ENCODE measurements around the gene SERPINB7. TPM values are rescaled to one million over a fixed set of nuclear protein-coding genes. Genes with fewer than 3 reads are reported as not detected.

Gene SERPINB7
- polyA plus RNA-seq, 1 of the 3 experiments (the other 2 are of a cell fraction): 99.5 TPM

DNA sequence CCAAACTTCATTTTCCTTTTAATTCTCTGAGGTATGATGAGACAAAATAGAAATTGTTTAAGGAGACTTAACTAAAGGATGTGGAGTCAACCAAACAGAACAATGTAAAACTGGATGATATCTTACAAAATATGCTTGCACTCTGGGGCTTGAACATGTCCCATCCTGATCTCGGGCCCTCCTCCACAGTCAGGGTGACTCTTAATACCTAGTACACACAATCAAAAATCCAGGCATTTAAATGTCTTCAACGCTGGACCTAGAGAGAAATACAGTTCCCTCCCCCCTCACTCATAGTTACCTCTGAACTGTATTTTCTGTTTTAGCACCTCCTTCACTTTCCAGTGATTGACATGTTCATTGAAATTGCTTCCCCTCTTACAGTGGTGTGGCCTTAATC is 75.4 kb downstream of the SERPINB7 start:
- DNase-seq: no peak
- Histone ChIP-seq H3F3A (replicated peaks; ENCODE audit: insufficient read depth) (no peaks in the 10 kb centered on the region), H3K9me2 (no peaks in the 10 kb centered on the region), H2AFZ (ENCODE audit: low read depth) (no peak overlapping the region), H3K27ac (ENCODE audit: low read depth in 2 of 2, low read length in 1 of 2) (no peak overlapping the region), H3K27me3 (ENCODE audit: insufficient read depth) (no peaks in the 10 kb centered on the region; the same call in 1 of the 2 replicates), H3K79me2 (ENCODE audit: insufficient read depth) (no peaks in the 10 kb centered on the region), H3K9me3 (no peaks in the 10 kb centered on the region), H3K4me1 (ENCODE audit: control insufficient read depth in 1 of 2, insufficient read depth in 2 of 2, low read depth in 1 of 2, low read length in 1 of 2) (no peaks in the 10 kb centered on the region), H3K4me2 (no peak overlapping the region), H3K36me3 (replicated peaks in 1 of 2; ENCODE audit: control insufficient read depth in 1 of 2, insufficient read depth in 2 of 2, low read length in 1 of 2) (no peaks in the 10 kb centered on the region), H3K4me3 (ENCODE audit: low read depth in 2 of 2, low read length in 1 of 2) (no peak overlapping the region), H4K20me1 (ENCODE audit: insufficient read depth) (no peaks in the 10 kb centered on the region), H3K9ac (no peak overlapping the region)
- TF ChIP-seq, protein P1, sequence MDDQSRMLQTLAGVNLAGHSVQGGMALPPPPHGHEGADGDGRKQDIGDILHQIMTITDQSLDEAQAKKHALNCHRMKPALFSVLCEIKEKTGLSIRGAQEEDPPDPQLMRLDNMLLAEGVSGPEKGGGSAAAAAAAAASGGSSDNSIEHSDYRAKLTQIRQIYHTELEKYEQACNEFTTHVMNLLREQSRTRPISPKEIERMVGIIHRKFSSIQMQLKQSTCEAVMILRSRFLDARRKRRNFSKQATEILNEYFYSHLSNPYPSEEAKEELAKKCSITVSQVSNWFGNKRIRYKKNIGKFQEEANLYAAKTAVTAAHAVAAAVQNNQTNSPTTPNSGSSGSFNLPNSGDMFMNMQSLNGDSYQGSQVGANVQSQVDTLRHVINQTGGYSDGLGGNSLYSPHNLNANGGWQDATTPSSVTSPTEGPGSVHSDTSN (IDR thresholded peaks at IDR 0.05): no peak
- TF ChIP-seq TEAD4 (IDR thresholded peaks at IDR 0.05; ENCODE audit: borderline replicate concordance, insufficient read depth): no peak
- TF ChIP-seq RAD21 (IDR thresholded peaks at IDR 0.05; ENCODE audit: low read length): no peak
- no peak for TF ChIP-seq MXI1 (IDR thresholded peaks at IDR 0.05; ENCODE audit: low read depth, low read length)
- TF ChIP-seq CHD2 (IDR thresholded peaks at IDR 0.05; ENCODE audit: low read length, partially characterized antibody): no peak
- no peak for TF ChIP-seq GABPA (IDR thresholded peaks at IDR 0.05; ENCODE audit: low read depth)
- TF ChIP-seq, protein P2, sequence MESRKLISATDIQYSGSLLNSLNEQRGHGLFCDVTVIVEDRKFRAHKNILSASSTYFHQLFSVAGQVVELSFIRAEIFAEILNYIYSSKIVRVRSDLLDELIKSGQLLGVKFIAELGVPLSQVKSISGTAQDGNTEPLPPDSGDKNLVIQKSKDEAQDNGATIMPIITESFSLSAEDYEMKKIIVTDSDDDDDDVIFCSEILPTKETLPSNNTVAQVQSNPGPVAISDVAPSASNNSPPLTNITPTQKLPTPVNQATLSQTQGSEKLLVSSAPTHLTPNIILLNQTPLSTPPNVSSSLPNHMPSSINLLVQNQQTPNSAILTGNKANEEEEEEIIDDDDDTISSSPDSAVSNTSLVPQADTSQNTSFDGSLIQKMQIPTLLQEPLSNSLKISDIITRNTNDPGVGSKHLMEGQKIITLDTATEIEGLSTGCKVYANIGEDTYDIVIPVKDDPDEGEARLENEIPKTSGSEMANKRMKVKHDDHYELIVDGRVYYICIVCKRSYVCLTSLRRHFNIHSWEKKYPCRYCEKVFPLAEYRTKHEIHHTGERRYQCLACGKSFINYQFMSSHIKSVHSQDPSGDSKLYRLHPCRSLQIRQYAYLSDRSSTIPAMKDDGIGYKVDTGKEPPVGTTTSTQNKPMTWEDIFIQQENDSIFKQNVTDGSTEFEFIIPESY (IDR thresholded peaks at IDR 0.05; ENCODE audit: borderline replicate concordance, low read depth): no peak
- TF ChIP-seq RFX5 (IDR thresholded peaks at IDR 0.05; ENCODE audit: low read length): no peak
- no peak for TF ChIP-seq EZH2phosphoT487 (IDR thresholded peaks at IDR 0.05; ENCODE audit: borderline replicate concordance, low read depth)
- no peak for TF ChIP-seq POLR2AphosphoS5 (IDR thresholded peaks at IDR 0.05; ENCODE audit: low read depth, low read length)
- CTCF ChIA-PET: interaction anchor here (1.2 to 1.6 kb wide), 2 partner anchors 332 to 333 kb away, joined by 3 read pairs; no protein-coding TSS in a partner anchor
- POLR2A ChIA-PET: no interaction called here
- WGBS (ENCODE audit: low lambda C conversion rate): 8% methylated on average over 2 of the region's 2 CpGs

Other genes starting within 250 kb of the SERPINB7 start
- gene SERPINB12, start 233.0 kb upstream of the SERPINB7 start, polyA plus RNA-seq (2012; rRNA removed): not detected in 2 replicates
- gene SERPINB13, start 188.1 kb upstream of the SERPINB7 start, polyA plus RNA-seq (2012; rRNA removed): not detected in 2 replicates
- gene SERPINB4, start 131.2 kb upstream of the SERPINB7 start, polyA plus RNA-seq (2012; rRNA removed): 0.06 TPM in 1 of 2 replicates, not detected in the other
- gene SERPINB3, start 113.5 kb upstream of the SERPINB7 start, polyA plus RNA-seq (2012; rRNA removed): 0.07 TPM in 1 of 2 replicates, not detected in the other
- gene SERPINB11, start 72.5 kb upstream of the SERPINB7 start, polyA plus RNA-seq (2012; rRNA removed): not detected in 2 replicates
- 5.9 and 9.8 TPM in 2 replicates for gene SERPINB2, start 112.3 kb downstream of the SERPINB7 start, polyA plus RNA-seq (2012; rRNA removed)
- 0.10 and 0.15 TPM in 2 replicates for gene SERPINB10, start 132.5 kb downstream of the SERPINB7 start, polyA plus RNA-seq (2012; rRNA removed)
- not detected in 2 replicates for gene HMSD, start 173.9 kb downstream of the SERPINB7 start, polyA plus RNA-seq (2012; rRNA removed)
- 3.4 and 5.2 TPM in 2 replicates for gene SERPINB8, start 194.7 kb downstream of the SERPINB7 start, polyA plus RNA-seq (2012; rRNA removed)

Measured in SK-N-SH (cell line).